PC-9 (cell line): ENCODE data around the gene RTN4RL1.

Experiments used
- EZH2 ChIP-seq: fragments of 200-600 bp; sonication (generic); IDR thresholded peaks from 2 replicates; pipeline ENCODE4 v1.8.0; 2017; ENCODE audit warnings: antibody characterized with exemption, low read depth
- TF ChIP-seq, protein P1 (sequence below): fragments of 200-600 bp; sonication (generic); conservative IDR thresholded peaks from 2 replicates; pipeline ENCODE4 v1.6.1; 2017; ENCODE audit warnings: mixed run types, antibody characterized with exemption, mild to moderate bottlenecking, moderate library complexity

DNA sequence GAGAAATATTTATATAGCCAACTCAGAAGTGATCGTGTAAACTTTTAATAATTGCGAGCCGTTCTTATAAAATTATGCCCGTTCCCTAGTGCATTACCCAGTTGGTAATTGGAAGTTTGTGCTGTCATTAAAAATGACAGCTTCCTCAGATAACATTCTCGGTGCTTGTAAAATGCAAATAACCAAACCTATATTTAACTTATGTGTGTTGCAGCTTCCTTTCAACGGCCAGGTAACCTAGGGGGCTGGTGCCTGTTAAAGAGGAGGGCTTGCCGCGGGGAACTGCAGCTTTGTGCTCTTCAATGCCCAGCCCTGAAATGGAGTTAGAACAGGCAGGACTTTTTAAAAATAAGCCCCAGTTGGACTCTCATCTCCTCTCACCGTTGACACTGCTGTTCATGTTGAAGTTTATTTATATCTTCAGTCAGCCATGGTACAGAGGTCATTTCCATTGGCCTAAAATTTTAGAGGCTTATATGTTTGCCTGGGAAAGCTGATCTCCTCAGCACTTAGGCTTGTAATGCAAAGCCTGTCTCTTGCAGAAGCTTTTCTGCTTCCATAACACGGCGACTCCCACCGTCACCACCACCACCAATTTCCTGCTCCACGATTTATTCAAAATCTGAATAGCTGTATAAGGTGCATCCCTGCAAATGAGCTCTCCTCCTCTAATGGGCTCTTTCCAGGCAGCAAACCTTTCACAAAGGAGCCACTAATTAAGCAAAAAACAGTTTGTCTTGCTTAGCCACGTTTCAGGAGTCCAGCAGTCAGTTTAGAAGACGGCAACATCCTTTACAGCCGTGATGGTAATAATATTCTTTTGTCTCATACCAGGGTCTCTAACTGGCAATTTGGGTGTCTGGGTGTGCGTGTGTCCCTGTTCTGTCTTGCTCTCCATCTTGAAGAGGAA is 120.6 kb downstream of the RTN4RL1 start:
- TF ChIP-seq, protein P1, sequence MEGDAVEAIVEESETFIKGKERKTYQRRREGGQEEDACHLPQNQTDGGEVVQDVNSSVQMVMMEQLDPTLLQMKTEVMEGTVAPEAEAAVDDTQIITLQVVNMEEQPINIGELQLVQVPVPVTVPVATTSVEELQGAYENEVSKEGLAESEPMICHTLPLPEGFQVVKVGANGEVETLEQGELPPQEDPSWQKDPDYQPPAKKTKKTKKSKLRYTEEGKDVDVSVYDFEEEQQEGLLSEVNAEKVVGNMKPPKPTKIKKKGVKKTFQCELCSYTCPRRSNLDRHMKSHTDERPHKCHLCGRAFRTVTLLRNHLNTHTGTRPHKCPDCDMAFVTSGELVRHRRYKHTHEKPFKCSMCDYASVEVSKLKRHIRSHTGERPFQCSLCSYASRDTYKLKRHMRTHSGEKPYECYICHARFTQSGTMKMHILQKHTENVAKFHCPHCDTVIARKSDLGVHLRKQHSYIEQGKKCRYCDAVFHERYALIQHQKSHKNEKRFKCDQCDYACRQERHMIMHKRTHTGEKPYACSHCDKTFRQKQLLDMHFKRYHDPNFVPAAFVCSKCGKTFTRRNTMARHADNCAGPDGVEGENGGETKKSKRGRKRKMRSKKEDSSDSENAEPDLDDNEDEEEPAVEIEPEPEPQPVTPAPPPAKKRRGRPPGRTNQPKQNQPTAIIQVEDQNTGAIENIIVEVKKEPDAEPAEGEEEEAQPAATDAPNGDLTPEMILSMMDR = no peak
- no peak for TF ChIP-seq EZH2
